ENCODE measurements around the gene ULK4.
A peak's percentile ranks its signal among the peaks of the same experiment; 100 is the strongest.
"Not testable (repeated sequence)": the region's sequence is repeated elsewhere in the genome, so short reads cannot be mapped to it uniquely, and the experiment has no call there.

ULK4 gene

GRCh38 chr3:41478278-41478677 is 483.6 kb downstream of the ULK4 start:
- DNase-seq, result no peak

GRCh38 chr3:41477399-41478014 is 484.4 kb downstream of the ULK4 start:
- DNase-seq, result no peak

- peak; percentile 32 for DNase-seq
Observed at GRCh38 chr3:41469083-41469482, 492.8 kb downstream of the ULK4 start.

- DNase-seq, result no peak
Observed at GRCh38 chr3:41467481-41467880, 494.4 kb downstream of the ULK4 start.

- DNase-seq, result no peak
Observed at GRCh38 chr3:41464858-41465257, 497.0 kb downstream of the ULK4 start.

- DNase-seq, result no peak
Observed at GRCh38 chr3:41464401-41464800, 497.5 kb downstream of the ULK4 start.

- no peak for DNase-seq
Observed at GRCh38 chr3:41462103-41462691, 499.7 kb downstream of the ULK4 start.

- no peak for DNase-seq
Observed at GRCh38 chr3:41460736-41461135, 501.2 kb downstream of the ULK4 start.

- DNase-seq, result no peak
Observed at GRCh38 chr3:41457176-41457575, 504.7 kb downstream of the ULK4 start.

GRCh38 chr3:41456162-41456561 is 505.7 kb downstream of the ULK4 start:
- DNase-seq, result no peak

GRCh38 chr3:41453618-41454017 is 508.3 kb downstream of the ULK4 start:
- not testable (repeated sequence) for DNase-seq

- peak; percentile 1 for DNase-seq
Observed at GRCh38 chr3:41450416-41451231, 511.3 kb downstream of the ULK4 start.

GRCh38 chr3:41448396-41448795 is 513.5 kb downstream of the ULK4 start:
- DNase-seq, result no peak

GRCh38 chr3:41447701-41448100 is 514.2 kb downstream of the ULK4 start:
- DNase-seq, result no peak

GRCh38 chr3:41446316-41446715 is 515.6 kb downstream of the ULK4 start:
- DNase-seq, result not testable (repeated sequence)

GRCh38 chr3:41441568-41441967 is 520.3 kb downstream of the ULK4 start:
- DNase-seq, result no peak

- DNase-seq, result no peak
Observed at GRCh38 chr3:41441139-41441538, 520.8 kb downstream of the ULK4 start.

- DNase-seq, result no peak
Observed at GRCh38 chr3:41436983-41437382, 524.9 kb downstream of the ULK4 start.

GRCh38 chr3:41434781-41435180 is 527.1 kb downstream of the ULK4 start:
- no peak for DNase-seq

- DNase-seq, result no peak
Observed at GRCh38 chr3:41431386-41431785, 530.5 kb downstream of the ULK4 start.

- no peak for DNase-seq
Observed at GRCh38 chr3:41430886-41431285, 531.0 kb downstream of the ULK4 start.

GRCh38 chr3:41430391-41430790 is 531.5 kb downstream of the ULK4 start:
- no peak for DNase-seq

- no peak for DNase-seq
Observed at GRCh38 chr3:41426485-41426884, 535.4 kb downstream of the ULK4 start.

All from NCI-H510A treated with DMSO at 0.1 percent for 48 hours (cell line).